ENCODE results near the gene ERBIN. TPM values are rescaled to one million over a fixed set of nuclear protein-coding genes. Genes with fewer than 3 reads are reported as not detected.

The ERBIN gene
- total and polyA plus RNA-seq, 9 of the 15 experiments (the other 6 are each of a cell fraction or from before 2014, with no cell fraction given) = 11.9 to 72.8 (median 41.7) TPM

DNA sequence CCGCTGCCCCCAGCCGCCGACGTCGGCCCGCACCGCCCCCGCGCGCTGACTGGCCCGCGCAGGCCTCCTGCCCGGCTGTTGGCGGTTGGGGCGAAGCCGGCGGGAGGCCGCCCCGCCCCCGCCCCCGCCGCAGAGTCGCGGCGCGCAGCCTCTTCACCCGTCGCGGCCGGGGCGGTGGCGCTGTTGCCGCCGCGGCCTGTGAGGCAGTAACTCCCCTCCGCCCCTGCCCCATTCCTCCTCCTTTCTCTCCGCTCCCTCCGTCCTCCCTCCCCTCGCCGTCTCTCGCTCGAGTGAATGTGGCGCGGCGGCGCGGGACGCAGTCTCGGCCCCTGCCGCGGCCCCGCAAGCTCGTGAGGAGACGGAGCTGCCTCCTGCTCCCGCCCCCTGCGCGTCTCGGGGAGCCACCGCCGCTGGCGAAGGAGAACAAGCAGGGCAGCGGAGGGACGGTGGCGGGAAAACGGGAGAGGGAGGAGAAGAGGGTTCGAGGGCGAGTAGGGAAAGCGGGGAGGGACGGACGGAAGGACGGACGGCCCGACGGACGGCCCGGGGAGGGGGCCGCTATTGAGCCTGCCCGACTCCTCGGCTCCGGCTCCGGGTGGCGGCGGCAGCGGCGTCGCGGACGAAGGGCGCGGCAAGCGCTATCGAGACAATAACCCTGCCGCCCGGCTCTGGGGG is 637 bp upstream of the ERBIN start (continued):
- TF ChIP-seq, protein P1, sequence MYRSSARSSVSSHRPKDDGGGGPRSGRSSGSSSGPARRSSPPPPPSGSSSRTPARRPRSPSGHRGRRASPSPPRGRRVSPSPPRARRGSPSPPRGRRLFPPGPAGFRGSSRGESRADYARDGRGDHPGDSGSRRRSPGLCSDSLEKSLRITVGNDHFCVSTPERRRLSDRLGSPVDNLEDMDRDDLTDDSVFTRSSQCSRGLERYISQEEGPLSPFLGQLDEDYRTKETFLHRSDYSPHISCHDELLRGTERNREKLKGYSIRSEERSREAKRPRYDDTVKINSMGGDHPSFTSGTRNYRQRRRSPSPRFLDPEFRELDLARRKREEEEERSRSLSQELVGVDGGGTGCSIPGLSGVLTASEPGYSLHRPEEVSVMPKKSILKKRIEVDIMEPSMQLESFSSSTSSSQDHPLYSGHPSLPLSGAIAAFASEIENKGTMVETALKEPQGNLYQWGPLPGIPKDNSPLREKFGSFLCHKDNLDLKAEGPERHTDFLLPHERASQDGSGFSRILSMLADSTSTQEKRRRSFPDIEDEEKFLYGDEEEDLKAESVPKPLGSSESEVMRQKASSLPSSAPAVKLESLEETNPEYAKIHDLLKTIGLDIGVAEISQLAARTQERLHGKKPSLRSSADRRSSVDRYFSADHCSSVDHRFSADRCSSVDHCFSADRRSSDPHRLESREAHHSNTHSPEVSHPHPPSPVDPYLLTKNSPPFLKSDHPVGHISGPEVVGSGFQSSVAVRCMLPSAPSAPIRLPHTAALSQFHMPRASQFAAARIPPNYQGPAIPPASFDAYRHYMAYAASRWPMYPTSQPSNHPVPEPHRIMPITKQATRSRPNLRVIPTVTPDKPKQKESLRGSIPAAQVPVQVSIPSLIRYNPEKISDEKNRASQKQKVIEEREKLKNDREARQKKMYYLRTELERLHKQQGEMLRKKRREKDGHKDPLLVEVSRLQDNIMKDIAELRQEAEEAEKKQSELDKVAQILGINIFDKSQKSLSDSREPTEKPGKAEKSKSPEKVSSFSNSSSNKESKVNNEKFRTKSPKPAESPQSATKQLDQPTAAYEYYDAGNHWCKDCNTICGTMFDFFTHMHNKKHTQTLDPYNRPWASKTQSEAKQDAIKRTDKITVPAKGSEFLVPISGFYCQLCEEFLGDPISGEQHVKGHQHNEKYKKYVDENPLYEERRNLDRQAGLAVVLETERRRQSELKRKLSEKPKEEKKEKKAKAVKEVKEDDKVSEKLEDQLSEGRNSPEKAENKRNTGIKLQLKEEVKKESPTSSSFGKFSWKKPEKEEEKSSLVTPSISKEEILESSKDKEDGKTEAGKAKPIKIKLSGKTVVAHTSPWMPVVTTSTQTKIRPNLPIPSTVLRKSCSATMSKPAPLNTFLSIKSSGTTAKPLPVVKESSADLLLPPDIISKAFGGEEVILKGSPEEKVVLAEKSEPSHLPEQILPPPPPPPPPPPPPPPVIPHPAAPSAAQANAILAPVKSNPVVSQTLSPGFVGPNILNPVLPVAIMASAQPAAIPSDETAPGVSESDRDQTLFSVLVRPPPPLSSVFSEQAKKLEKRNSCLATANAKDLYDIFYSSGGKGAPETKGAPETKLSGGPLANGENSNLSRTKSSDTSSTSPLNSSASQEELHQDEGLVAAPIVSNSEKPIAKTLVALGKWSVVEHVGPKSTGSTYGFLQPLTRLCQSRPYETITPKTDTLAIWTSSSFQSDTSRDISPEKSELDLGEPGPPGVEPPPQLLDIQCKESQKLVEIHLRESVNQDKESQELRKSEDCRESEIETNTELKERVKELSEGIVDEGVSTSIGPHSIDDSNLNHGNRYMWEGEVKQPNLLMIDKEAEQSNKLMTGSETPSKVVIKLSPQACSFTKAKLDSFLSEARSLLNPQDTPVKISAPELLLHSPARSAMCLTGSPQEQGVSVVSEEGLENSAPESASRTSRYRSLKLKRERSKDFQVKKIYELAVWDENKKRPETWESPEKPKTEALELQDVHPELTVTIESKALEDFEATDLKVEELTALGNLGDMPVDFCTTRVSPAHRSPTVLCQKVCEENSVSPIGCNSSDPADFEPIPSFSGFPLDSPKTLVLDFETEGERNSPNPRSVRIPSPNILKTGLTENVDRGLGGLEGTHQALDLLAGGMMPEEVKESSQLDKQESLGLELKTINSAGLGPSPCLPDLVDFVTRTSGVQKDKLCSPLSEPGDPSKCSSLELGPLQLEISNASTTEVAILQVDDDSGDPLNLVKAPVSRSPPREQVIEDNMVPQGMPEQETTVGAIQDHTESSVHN (IDR thresholded peaks at IDR 0.05; ENCODE audit: borderline replicate concordance in 1 of 2, low read depth in 1 of 2) = no peak
- TF ChIP-seq, protein P2, sequence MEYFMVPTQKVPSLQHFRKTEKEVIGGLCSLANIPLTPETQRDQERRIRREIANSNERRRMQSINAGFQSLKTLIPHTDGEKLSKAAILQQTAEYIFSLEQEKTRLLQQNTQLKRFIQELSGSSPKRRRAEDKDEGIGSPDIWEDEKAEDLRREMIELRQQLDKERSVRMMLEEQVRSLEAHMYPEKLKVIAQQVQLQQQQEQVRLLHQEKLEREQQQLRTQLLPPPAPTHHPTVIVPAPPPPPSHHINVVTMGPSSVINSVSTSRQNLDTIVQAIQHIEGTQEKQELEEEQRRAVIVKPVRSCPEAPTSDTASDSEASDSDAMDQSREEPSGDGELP (CRISPR knock-in tag; IDR thresholded peaks at IDR 0.05; ENCODE audit: borderline replicate concordance) = peak; percentile 60; the same call in 1 of the 2 replicates
- TF ChIP-seq, protein P3, sequence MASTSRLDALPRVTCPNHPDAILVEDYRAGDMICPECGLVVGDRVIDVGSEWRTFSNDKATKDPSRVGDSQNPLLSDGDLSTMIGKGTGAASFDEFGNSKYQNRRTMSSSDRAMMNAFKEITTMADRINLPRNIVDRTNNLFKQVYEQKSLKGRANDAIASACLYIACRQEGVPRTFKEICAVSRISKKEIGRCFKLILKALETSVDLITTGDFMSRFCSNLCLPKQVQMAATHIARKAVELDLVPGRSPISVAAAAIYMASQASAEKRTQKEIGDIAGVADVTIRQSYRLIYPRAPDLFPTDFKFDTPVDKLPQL (IDR thresholded peaks at IDR 0.05; ENCODE audit: extremely low read depth, insufficient read length) = no peak
- TF ChIP-seq STAT5A (IDR thresholded peaks at IDR 0.05; ENCODE audit: borderline replicate concordance, low read length) (no peak), NCOA4 (IDR thresholded peaks at IDR 0.05; ENCODE audit: partially characterized antibody) (no peak), ZNF589 (CRISPR knock-in tag; IDR thresholded peaks at IDR 0.05; ENCODE audit: low read depth) (no peak; the same call in 1 of the 2 replicates), CEBPB (tag; IDR thresholded peaks at IDR 0.05) (no peak), TRIM28 (IDR thresholded peaks at IDR 0.05) (no peak), RBM15 (IDR thresholded peaks at IDR 0.05; ENCODE audit: insufficient read depth, low read length) (no peak), ZNF146 (CRISPR knock-in tag; IDR thresholded peaks at IDR 0.05; ENCODE audit: unreplicated experiment) (peak; percentile 31)
- TF ChIP-seq, protein P4, sequence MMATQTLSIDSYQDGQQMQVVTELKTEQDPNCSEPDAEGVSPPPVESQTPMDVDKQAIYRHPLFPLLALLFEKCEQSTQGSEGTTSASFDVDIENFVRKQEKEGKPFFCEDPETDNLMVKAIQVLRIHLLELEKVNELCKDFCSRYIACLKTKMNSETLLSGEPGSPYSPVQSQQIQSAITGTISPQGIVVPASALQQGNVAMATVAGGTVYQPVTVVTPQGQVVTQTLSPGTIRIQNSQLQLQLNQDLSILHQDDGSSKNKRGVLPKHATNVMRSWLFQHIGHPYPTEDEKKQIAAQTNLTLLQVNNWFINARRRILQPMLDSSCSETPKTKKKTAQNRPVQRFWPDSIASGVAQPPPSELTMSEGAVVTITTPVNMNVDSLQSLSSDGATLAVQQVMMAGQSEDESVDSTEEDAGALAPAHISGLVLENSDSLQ (IDR thresholded peaks at IDR 0.05) = no peak
- TF ChIP-seq, protein P5, sequence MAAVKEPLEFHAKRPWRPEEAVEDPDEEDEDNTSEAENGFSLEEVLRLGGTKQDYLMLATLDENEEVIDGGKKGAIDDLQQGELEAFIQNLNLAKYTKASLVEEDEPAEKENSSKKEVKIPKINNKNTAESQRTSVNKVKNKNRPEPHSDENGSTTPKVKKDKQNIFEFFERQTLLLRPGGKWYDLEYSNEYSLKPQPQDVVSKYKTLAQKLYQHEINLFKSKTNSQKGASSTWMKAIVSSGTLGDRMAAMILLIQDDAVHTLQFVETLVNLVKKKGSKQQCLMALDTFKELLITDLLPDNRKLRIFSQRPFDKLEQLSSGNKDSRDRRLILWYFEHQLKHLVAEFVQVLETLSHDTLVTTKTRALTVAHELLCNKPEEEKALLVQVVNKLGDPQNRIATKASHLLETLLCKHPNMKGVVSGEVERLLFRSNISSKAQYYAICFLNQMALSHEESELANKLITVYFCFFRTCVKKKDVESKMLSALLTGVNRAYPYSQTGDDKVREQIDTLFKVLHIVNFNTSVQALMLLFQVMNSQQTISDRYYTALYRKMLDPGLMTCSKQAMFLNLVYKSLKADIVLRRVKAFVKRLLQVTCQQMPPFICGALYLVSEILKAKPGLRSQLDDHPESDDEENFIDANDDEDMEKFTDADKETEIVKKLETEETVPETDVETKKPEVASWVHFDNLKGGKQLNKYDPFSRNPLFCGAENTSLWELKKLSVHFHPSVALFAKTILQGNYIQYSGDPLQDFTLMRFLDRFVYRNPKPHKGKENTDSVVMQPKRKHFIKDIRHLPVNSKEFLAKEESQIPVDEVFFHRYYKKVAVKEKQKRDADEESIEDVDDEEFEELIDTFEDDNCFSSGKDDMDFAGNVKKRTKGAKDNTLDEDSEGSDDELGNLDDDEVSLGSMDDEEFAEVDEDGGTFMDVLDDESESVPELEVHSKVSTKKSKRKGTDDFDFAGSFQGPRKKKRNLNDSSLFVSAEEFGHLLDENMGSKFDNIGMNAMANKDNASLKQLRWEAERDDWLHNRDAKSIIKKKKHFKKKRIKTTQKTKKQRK (IDR thresholded peaks at IDR 0.05; ENCODE audit: borderline replicate concordance, low read depth, low read length) = no peak

Data from K562 (cell line).